ENCODE results near the gene CNPY1. TPM values are rescaled to one million over a fixed set of nuclear protein-coding genes. Genes with fewer than 3 reads are reported as not detected.

The CNPY1 gene
- total and polyA plus RNA-seq, 4 donors: not detected

- 59% methylated on average over 3 of the region's 3 CpGs for WGBS
- Histone ChIP-seq H3K36me3 (ENCODE audit: control insufficient read depth in 4 of 4, insufficient read depth in 3 of 4, low read depth in 1 of 4, low read length in 3 of 4) (no peaks in the 10 kb centered on the region), H3K27me3 (ENCODE audit: control insufficient read depth in 4 of 4, insufficient read depth in 4 of 4, low read length in 3 of 4) (no peaks in the 10 kb centered on the region), H3K9ac (ENCODE audit: low read depth in 1 of 2, low read length in 2 of 2) (no peak overlapping the region), H3K4me1 (ENCODE audit: control insufficient read depth in 4 of 4, insufficient read depth in 4 of 4, low read length in 3 of 4) (no peaks in the 10 kb centered on the region), H3K27ac (ENCODE audit: low read depth in 1 of 2, low read length in 2 of 2) (no peak overlapping the region), H3K9me3 (ENCODE audit: control insufficient read depth in 4 of 4, low read length in 3 of 4) (no peaks in the 10 kb centered on the region), H3K4me3 (ENCODE audit: low read depth in 1 of 3, low read length in 3 of 3) (no peak overlapping the region)
- DNase-seq (ENCODE audit: low spot score): no peak
- TF ChIP-seq FOXA2 (IDR thresholded peaks at IDR 0.05) (no peak), EGR1 (IDR thresholded peaks at IDR 0.05; ENCODE audit: low read depth in 2 of 2) (no peak), HNF4A (conservative IDR thresholded peaks at IDR 0.05) (no peak), ZBTB33 (IDR thresholded peaks at IDR 0.05) (no peak), TAF1 (conservative IDR thresholded peaks at IDR 0.05) (no peak), ATF3 (IDR thresholded peaks at IDR 0.05) (no peak), GABPA (IDR thresholded peaks at IDR 0.05 in 1 of 2, conservative IDR thresholded peaks at IDR 0.05 in 1 of 2) (no peak), HNF4G (IDR thresholded peaks at IDR 0.05) (no peak)
These were observed 34.0 kb upstream of the CNPY1 start for GRCh38 chr7:155580367-155580766.

GRCh38 chr7:155579565-155579964, 33.2 kb upstream of the CNPY1 start:
- no peak for DNase-seq (ENCODE audit: low spot score)
- Histone ChIP-seq H3K27ac (ENCODE audit: low read depth in 1 of 2, low read length in 2 of 2) (no peak overlapping the region), H3K36me3 (ENCODE audit: control insufficient read depth in 4 of 4, insufficient read depth in 3 of 4, low read depth in 1 of 4, low read length in 3 of 4) (no peaks in the 10 kb centered on the region), H3K4me1 (ENCODE audit: control insufficient read depth in 4 of 4, insufficient read depth in 4 of 4, low read length in 3 of 4) (no peaks in the 10 kb centered on the region), H3K27me3 (ENCODE audit: control insufficient read depth in 4 of 4, insufficient read depth in 4 of 4, low read length in 3 of 4) (no peaks in the 10 kb centered on the region), H3K9me3 (ENCODE audit: control insufficient read depth in 4 of 4, low read length in 3 of 4) (no peaks in the 10 kb centered on the region), H3K9ac (ENCODE audit: low read depth in 1 of 2, low read length in 2 of 2) (no peak overlapping the region), H3K4me3 (ENCODE audit: low read depth in 1 of 3, low read length in 3 of 3) (no peak overlapping the region)
- TF ChIP-seq REST (IDR thresholded peaks at IDR 0.05) (no peak), YY1 (IDR thresholded peaks at IDR 0.05) (no peak), HNF4A (conservative IDR thresholded peaks at IDR 0.05) (no peak), RAD21 (IDR thresholded peaks at IDR 0.05) (no peak), ZBTB33 (IDR thresholded peaks at IDR 0.05) (no peak), JUND (IDR thresholded peaks at IDR 0.05) (no peak), SP1 (IDR thresholded peaks at IDR 0.05) (no peak), TAF1 (conservative IDR thresholded peaks at IDR 0.05) (no peak), MAX (IDR thresholded peaks at IDR 0.05) (no peak), GABPA (IDR thresholded peaks at IDR 0.05 in 1 of 2, conservative IDR thresholded peaks at IDR 0.05 in 1 of 2) (no peak), CTCF (IDR thresholded peaks at IDR 0.05; ENCODE audit: low read depth, low read length, missing input control) (no peak), HNF4G (IDR thresholded peaks at IDR 0.05) (no peak), RXRA (IDR thresholded peaks at IDR 0.05) (no peak), ATF3 (IDR thresholded peaks at IDR 0.05) (no peak), EGR1 (IDR thresholded peaks at IDR 0.05; ENCODE audit: low read depth in 2 of 2) (no peak), FOXA2 (IDR thresholded peaks at IDR 0.05) (no peak), FOXA1 (IDR thresholded peaks at IDR 0.05) (no peak), NR2F2 (IDR thresholded peaks at IDR 0.05) (no peak)
- 89% methylated on average over 13 of the region's 13 CpGs for WGBS
